ENCODE measurements around the gene NOTCH1. TPM values are rescaled to one million over a fixed set of nuclear protein-coding genes. Genes with fewer than 3 reads are reported as not detected.

Gene NOTCH1
- total RNA-seq, 1 donor from 2014 or later = 67.4 TPM

- intact Hi-C loops (cut with micrococcal nuclease) = no loop called here
Observed at GRCh38 chr9:136518623-136519022, 27.2 kb downstream of the NOTCH1 start.

GRCh38 chr9:136517950-136518349 lies 27.9 kb downstream of the NOTCH1 start:
- intact Hi-C loops (cut with micrococcal nuclease) = no loop called here

- intact Hi-C loops (cut with micrococcal nuclease) = no loop called here
Observed at GRCh38 chr9:136517012-136517743, 28.7 kb downstream of the NOTCH1 start.

GRCh38 chr9:136516191-136516654 lies 29.6 kb downstream of the NOTCH1 start:
- intact Hi-C loops (cut with micrococcal nuclease) = no loop called here

GRCh38 chr9:136515276-136515675 lies 30.6 kb downstream of the NOTCH1 start:
- intact Hi-C loops (cut with micrococcal nuclease) = no loop called here

GRCh38 chr9:136514022-136514714 lies 31.7 kb downstream of the NOTCH1 start:
- intact Hi-C loops (cut with micrococcal nuclease) = loop anchor here (5.0 kb wide), 1 partner anchor 33 kb away; the partner anchor contains the start of gene NOTCH1

GRCh38 chr9:136513191-136513590 lies 32.7 kb downstream of the NOTCH1 start:
- intact Hi-C loops (cut with micrococcal nuclease) = loop anchor here (5.0 kb wide), 1 partner anchor 34 kb away; the partner anchor contains the start of gene NOTCH1

GRCh38 chr9:136512651-136513071 lies 33.2 kb downstream of the NOTCH1 start:
- intact Hi-C loops (cut with micrococcal nuclease) = loop anchor here (5.0 kb wide), 1 partner anchor 35 kb away; the partner anchor contains the start of gene NOTCH1

GRCh38 chr9:136511670-136512592 lies 33.9 kb downstream of the NOTCH1 start:
- intact Hi-C loops (cut with micrococcal nuclease) = loop anchor here (5.0 kb wide), 1 partner anchor 35 kb away; the partner anchor contains the start of gene NOTCH1

GRCh38 chr9:136511144-136511669 lies 34.6 kb downstream of the NOTCH1 start:
- intact Hi-C loops (cut with micrococcal nuclease) = loop anchor here (5.0 kb wide), 1 partner anchor 36 kb away; the partner anchor contains the start of gene NOTCH1

- intact Hi-C loops (cut with micrococcal nuclease) = loop anchor here (5.0 kb wide), 1 partner anchor 37 kb away; the partner anchor contains the start of gene NOTCH1
Observed at GRCh38 chr9:136510561-136510960, 35.3 kb downstream of the NOTCH1 start.

GRCh38 chr9:136509549-136509948 lies 36.3 kb downstream of the NOTCH1 start:
- intact Hi-C loops (cut with micrococcal nuclease) = no loop called here

GRCh38 chr9:136508729-136509500 lies 36.9 kb downstream of the NOTCH1 start:
- intact Hi-C loops (cut with micrococcal nuclease) = no loop called here

- intact Hi-C loops (cut with micrococcal nuclease) = no loop called here
Observed at GRCh38 chr9:136507992-136508375, 37.9 kb downstream of the NOTCH1 start.

- intact Hi-C loops (cut with micrococcal nuclease) = no loop called here
Observed at GRCh38 chr9:136507221-136507991, 38.4 kb downstream of the NOTCH1 start.

- intact Hi-C loops (cut with micrococcal nuclease) = no loop called here
Observed at GRCh38 chr9:136506425-136506824, 39.4 kb downstream of the NOTCH1 start.

GRCh38 chr9:136505406-136506403 lies 40.1 kb downstream of the NOTCH1 start:
- intact Hi-C loops (cut with micrococcal nuclease) = no loop called here
